Trophoblast cell (in vitro differentiated cells and primary cell): ENCODE measurements around the gene CDKN2B.

Experiments used
- DNase-seq, 2 donors: peaks; one replicate each; pipeline ENCODE4 v3.0.0-alpha.2; 2016
- H2AFZ ChIP-seq: 2 replicates; pipeline ENCODE4 v1.6.1; 2013; ENCODE audit warnings: low read length, moderate library complexity, mild to moderate bottlenecking; ENCODE audit not compliant: insufficient read depth, poor library complexity
- H2AK5ac ChIP-seq: 2 replicates; pipeline ENCODE4 v1.6.1; 2013; ENCODE audit warnings: mild to moderate bottlenecking, low read length
- H2BK120ac ChIP-seq: 2 replicates; pipeline ENCODE4 v1.6.1; 2013; ENCODE audit warnings: low read length, mild to moderate bottlenecking, moderate library complexity; ENCODE audit not compliant: insufficient read depth, poor library complexity
- H2BK12ac ChIP-seq: 2 replicates; pipeline ENCODE4 v1.6.1; 2013; ENCODE audit warnings: mild to moderate bottlenecking, low read length, moderate library complexity
- H2BK5ac ChIP-seq: 2 replicates; pipeline ENCODE4 v1.6.1; 2013; ENCODE audit warnings: low read length, low read depth, moderate library complexity, mild to moderate bottlenecking; ENCODE audit not compliant: poor library complexity
- H3K14ac ChIP-seq: 2 replicates; pipeline ENCODE4 v1.6.1; 2013; ENCODE audit warnings: mild to moderate bottlenecking, low read length
- H3K18ac ChIP-seq: 2 replicates; pipeline ENCODE4 v1.6.1; 2013; ENCODE audit warnings: mild to moderate bottlenecking, low read length
- H3K23ac ChIP-seq: 2 replicates; pipeline ENCODE4 v1.6.1; 2013; ENCODE audit warnings: low read length
- H3K27ac ChIP-seq: 2 replicates; pipeline ENCODE4 v1.5.1; 2013; ENCODE audit warnings: low read depth, mild to moderate bottlenecking, inconsistent platforms, low read length, moderate library complexity
- H3K27me3 ChIP-seq: 2 replicates; pipeline ENCODE4 v1.6.1; 2013; ENCODE audit warnings: inconsistent platforms, mild to moderate bottlenecking, low read length, moderate library complexity; ENCODE audit not compliant: insufficient read depth
- H3K36me3 ChIP-seq, 2 experiments: 1 replicate in 1 of 2; 2 replicates in 1 of 2; pipeline ENCODE4 v1.6.1; 2013; ENCODE audit warnings: low read length in 2 of 2, mild to moderate bottlenecking in 2 of 2, moderate library complexity in 1 of 2; ENCODE audit not compliant: insufficient read depth in 2 of 2, control insufficient read depth in 1 of 2
- H3K4ac ChIP-seq: 2 replicates; pipeline ENCODE4 v1.6.1; 2013; ENCODE audit warnings: low read depth, mild to moderate bottlenecking, low read length, moderate library complexity
- H3K4me1 ChIP-seq, 2 experiments: 1 replicate in 1 of 2; 2 replicates in 1 of 2; pipeline ENCODE4 v1.6.1; 2013; ENCODE audit warnings: low read length in 2 of 2, mild to moderate bottlenecking in 2 of 2, moderate library complexity in 1 of 2; ENCODE audit not compliant: insufficient read depth in 2 of 2, control insufficient read depth in 1 of 2
- H3K4me2 ChIP-seq: 2 replicates; pipeline ENCODE4 v1.6.1; 2013; ENCODE audit warnings: inconsistent platforms, mild to moderate bottlenecking, low read length, moderate library complexity
- H3K4me3 ChIP-seq: 2 replicates; pipeline ENCODE4 v1.5.1; 2013; ENCODE audit warnings: mild to moderate bottlenecking, low read depth, low read length, inconsistent platforms
- H3K79me1 ChIP-seq: one replicate; pipeline ENCODE4 v1.6.1; 2013; ENCODE audit warnings: low read length
- H3K79me2 ChIP-seq: 2 replicates; pipeline ENCODE4 v1.6.1; 2013; ENCODE audit warnings: low read length, mild to moderate bottlenecking; ENCODE audit not compliant: control insufficient read depth, insufficient read depth, poor library complexity
- H3K9ac ChIP-seq: 2 replicates; pipeline ENCODE4 v1.6.1; 2013; ENCODE audit warnings: mild to moderate bottlenecking, low read length
- H3K9me3 ChIP-seq: 2 replicates; pipeline ENCODE4 v1.6.1; 2013; ENCODE audit warnings: low read depth, mild to moderate bottlenecking, control low read depth, inconsistent platforms, low read length; ENCODE audit not compliant: insufficient read depth
- H4K12ac ChIP-seq: 2 replicates; pipeline ENCODE4 v1.6.1; 2013; ENCODE audit warnings: low read depth, mild to moderate bottlenecking, low read length, moderate library complexity
- H4K8ac ChIP-seq: 2 replicates; pipeline ENCODE4 v1.6.1; 2013; ENCODE audit warnings: low read depth, mild to moderate bottlenecking, low read length, moderate library complexity
- H4K91ac ChIP-seq: one replicate; pipeline ENCODE4 v1.6.1; 2013; ENCODE audit warnings: low read depth, mild to moderate bottlenecking, low read length, moderate library complexity
- WGBS: extraction: QIAGEN DNeasy Blood & Tissue Kit; methylation state at CpG from one replicate; pipeline ENCODE4 v1.1.7; 2013; ENCODE audit warnings: missing lambda C conversion rate; ENCODE audit not compliant: insufficient read length, insufficient coverage; ENCODE audit errors: extremely low coverage; 5-methylcytosine and 5-hydroxymethylcytosine counted together

CDKN2B gene

GRCh38 chr9:21967169-21967568 lies 41.9 kb downstream of the CDKN2B start:
- no peaks in the 10 kb centered on the region for H3K36me3 ChIP-seq
- no peak for DNase-seq
- peak overlapping the region; percentile 2 for H3K23ac ChIP-seq
- no peak overlapping the region for H2BK12ac ChIP-seq
- H2BK5ac ChIP-seq, result no peak overlapping the region
- H3K4ac ChIP-seq, result no peak overlapping the region
- H4K91ac ChIP-seq, result no peak overlapping the region
- no peak overlapping the region for H2AK5ac ChIP-seq
- WGBS, result no CpG with 5 or more reads among the region's 19 CpGs
- no peak overlapping the region for H3K4me3 ChIP-seq
- H3K4me2 ChIP-seq, result no peak overlapping the region
- peaks cover 15% of the 10 kb centered on the region for H3K9me3 ChIP-seq
- H3K9ac ChIP-seq, result no peak overlapping the region
- H3K27me3 ChIP-seq, result peaks cover 59% of the 10 kb centered on the region
- H4K12ac ChIP-seq, result no peak overlapping the region
- peaks cover 4% of the 10 kb centered on the region for H3K79me1 ChIP-seq
- H3K4me1 ChIP-seq, result peaks cover 17 to 24% of the 10 kb centered on the region in 2 experiments
- no peak overlapping the region for H3K14ac ChIP-seq
- no peak overlapping the region for H4K8ac ChIP-seq
- H3K18ac ChIP-seq, result no peak overlapping the region
- H2AFZ ChIP-seq, result no peak overlapping the region
- no peaks in the 10 kb centered on the region for H3K79me2 ChIP-seq
- no peak overlapping the region for H2BK120ac ChIP-seq
- H3K27ac ChIP-seq, result no peak overlapping the region

DNA sequence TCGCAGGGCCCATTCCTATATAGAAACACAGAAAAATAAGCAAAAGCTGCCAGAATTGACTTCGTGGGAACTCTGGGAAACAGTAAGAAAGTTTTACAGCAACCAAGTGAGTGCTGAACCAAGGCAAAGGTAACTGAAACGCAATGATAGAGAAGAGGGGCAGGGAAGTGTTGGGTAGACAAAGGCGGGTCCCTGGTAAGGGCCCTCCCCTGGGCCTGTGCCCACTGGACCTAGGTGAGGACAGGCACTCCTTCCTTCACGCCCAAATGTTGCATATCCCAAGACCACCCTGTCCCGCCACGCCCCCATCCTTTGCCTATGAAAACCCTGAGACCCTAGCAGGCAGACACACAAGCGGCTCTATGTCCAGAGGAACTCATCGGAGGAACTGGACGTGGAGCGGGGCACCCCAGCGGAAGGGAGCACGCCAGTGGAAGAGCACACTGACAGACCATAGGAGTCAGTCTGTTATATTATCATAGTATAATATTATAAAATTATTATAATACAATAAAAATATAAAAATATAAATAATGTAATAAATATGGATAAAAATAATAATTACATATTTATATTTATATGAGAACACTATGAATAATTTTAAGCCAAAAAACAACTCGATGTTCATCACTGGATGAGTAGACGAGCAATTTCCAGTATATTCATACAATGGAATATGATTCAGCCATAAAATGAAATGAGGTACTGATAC lies 42.8 kb downstream of the CDKN2B start:
- no peak overlapping the region for H3K18ac ChIP-seq
- peaks cover 4% of the 10 kb centered on the region for H3K79me1 ChIP-seq
- no peak overlapping the region for H3K9ac ChIP-seq
- no peaks in the 10 kb centered on the region for H3K79me2 ChIP-seq
- H2AFZ ChIP-seq, result no peak overlapping the region
- no peaks in the 10 kb centered on the region for H3K36me3 ChIP-seq
- no peak overlapping the region for H4K8ac ChIP-seq
- no peak overlapping the region for H4K91ac ChIP-seq
- H3K27ac ChIP-seq, result no peak overlapping the region
- no peak overlapping the region for H3K4me3 ChIP-seq
- WGBS, result no CpG with 5 or more reads among the region's 15 CpGs
- no peak overlapping the region for H2BK120ac ChIP-seq
- no peak overlapping the region for H3K23ac ChIP-seq
- H3K14ac ChIP-seq, result no peak overlapping the region
- H3K4ac ChIP-seq, result no peak overlapping the region
- H3K27me3 ChIP-seq, result peaks cover 57% of the 10 kb centered on the region
- H3K4me1 ChIP-seq, result peaks cover 17 to 24% of the 10 kb centered on the region in 2 experiments
- no peak for DNase-seq
- H4K12ac ChIP-seq, result no peak overlapping the region
- no peak overlapping the region for H2BK12ac ChIP-seq
- peaks cover 15% of the 10 kb centered on the region for H3K9me3 ChIP-seq
- peak overlapping the region; percentile 73 for H3K4me2 ChIP-seq
- H2AK5ac ChIP-seq, result no peak overlapping the region
- no peak overlapping the region for H2BK5ac ChIP-seq

DNA sequence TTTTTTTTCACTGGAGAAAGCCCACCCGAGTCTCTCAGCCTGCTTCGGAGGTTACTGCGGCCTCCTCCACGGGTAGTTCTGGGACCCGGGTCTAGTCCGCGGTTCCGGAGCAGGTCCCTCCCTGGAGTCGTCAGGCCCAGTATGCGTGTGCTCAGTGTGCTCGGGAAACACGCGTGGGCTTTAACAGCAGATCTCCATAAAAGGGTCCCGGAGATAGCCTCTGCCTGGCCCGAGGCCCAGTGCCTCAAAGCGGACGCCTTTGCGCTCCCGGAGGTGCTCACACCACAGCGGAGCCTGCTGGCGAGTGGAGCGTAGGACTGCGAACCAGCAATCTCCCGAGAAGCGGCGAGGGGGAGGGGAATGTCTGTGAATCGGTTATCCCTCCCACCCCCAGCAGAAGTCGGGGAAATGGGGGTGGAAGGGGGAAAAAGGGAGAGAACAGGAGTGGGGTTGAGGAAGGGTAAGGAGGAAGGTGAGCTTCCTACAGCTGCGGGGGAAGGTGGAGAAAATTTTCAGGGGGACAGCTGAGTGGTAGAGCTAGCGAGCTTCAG lies 43.6 kb downstream of the CDKN2B start:
- WGBS, result no CpG with 5 or more reads among the region's 30 CpGs
- Histone ChIP-seq H4K91ac (no peak overlapping the region), H4K12ac (no peak overlapping the region), H2AK5ac (no peak overlapping the region), H3K79me2 (no peaks in the 10 kb centered on the region), H4K8ac (peak overlapping the region; percentile 63), H3K4me2 (peak overlapping the region; percentile 73), H2BK5ac (no peak overlapping the region), H2AFZ (peak overlapping the region; percentile 82), H3K4ac (no peak overlapping the region), H3K18ac (no peak overlapping the region), H3K14ac (peak overlapping the region; percentile 60), H3K4me3 (peak overlapping the region; percentile 5), H3K79me1 (peaks cover 4% of the 10 kb centered on the region), H3K9ac (no peak overlapping the region), H3K27me3 (peaks cover 49% of the 10 kb centered on the region), H3K9me3 (peaks cover 12% of the 10 kb centered on the region), H2BK12ac (peak overlapping the region; percentile 5), H3K4me1 (peaks cover 11 to 18% of the 10 kb centered on the region in 2 experiments), H3K23ac (no peak overlapping the region), H3K27ac (no peak overlapping the region), H2BK120ac (no peak overlapping the region), H3K36me3 (no peaks in the 10 kb centered on the region)
- peak; percentile 50 to 63 for DNase-seq

GRCh38 chr9:21964925-21965385 lies 44.1 kb downstream of the CDKN2B start:
- Histone ChIP-seq H3K27me3 (peaks cover 44% of the 10 kb centered on the region), H4K8ac (peak overlapping the region; percentile 63), H2AFZ (peak overlapping the region; percentile 82), H3K79me1 (peaks cover 4% of the 10 kb centered on the region), H3K4me3 (peak overlapping the region; percentile 5), H3K79me2 (no peaks in the 10 kb centered on the region), H3K4me1 (peaks cover 11 to 18% of the 10 kb centered on the region in 2 experiments), H4K12ac (no peak overlapping the region), H3K23ac (no peak overlapping the region), H2BK120ac (no peak overlapping the region), H3K27ac (no peak overlapping the region), H3K18ac (no peak overlapping the region), H3K14ac (peak overlapping the region; percentile 60), H3K36me3 (no peaks in the 10 kb centered on the region), H3K9me3 (peaks cover 11% of the 10 kb centered on the region), H2BK5ac (no peak overlapping the region), H2AK5ac (no peak overlapping the region), H3K4ac (no peak overlapping the region), H3K9ac (no peak overlapping the region), H2BK12ac (no peak overlapping the region), H4K91ac (no peak overlapping the region), H3K4me2 (peak overlapping the region; percentile 73)
- DNase-seq, result peak in 1 of 2 donors; percentile 39
- no CpG with 5 or more reads among the region's 29 CpGs for WGBS
